ENCODE results near the gene ZBTB20.

Gene ZBTB20

DNA sequence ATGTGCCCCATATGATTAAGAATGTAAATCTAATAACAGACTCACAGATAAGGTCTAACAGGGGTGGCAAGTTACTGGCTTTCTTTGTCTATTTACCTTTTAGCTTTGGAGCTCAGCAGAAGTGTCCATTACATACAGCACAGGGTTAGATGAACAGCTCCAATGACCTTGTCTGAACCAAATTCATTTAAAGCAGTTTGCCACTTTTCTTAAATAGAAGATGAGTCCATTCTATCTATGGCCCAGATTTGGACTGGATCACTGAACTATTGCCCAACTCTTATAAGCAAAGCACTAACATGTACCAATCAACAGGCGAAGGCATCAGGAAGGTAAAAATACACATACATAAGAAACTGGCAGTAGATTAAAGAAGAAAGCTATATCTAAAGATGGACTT is 638.9 kb downstream of the ZBTB20 start:
- TF ChIP-seq, protein P1, sequence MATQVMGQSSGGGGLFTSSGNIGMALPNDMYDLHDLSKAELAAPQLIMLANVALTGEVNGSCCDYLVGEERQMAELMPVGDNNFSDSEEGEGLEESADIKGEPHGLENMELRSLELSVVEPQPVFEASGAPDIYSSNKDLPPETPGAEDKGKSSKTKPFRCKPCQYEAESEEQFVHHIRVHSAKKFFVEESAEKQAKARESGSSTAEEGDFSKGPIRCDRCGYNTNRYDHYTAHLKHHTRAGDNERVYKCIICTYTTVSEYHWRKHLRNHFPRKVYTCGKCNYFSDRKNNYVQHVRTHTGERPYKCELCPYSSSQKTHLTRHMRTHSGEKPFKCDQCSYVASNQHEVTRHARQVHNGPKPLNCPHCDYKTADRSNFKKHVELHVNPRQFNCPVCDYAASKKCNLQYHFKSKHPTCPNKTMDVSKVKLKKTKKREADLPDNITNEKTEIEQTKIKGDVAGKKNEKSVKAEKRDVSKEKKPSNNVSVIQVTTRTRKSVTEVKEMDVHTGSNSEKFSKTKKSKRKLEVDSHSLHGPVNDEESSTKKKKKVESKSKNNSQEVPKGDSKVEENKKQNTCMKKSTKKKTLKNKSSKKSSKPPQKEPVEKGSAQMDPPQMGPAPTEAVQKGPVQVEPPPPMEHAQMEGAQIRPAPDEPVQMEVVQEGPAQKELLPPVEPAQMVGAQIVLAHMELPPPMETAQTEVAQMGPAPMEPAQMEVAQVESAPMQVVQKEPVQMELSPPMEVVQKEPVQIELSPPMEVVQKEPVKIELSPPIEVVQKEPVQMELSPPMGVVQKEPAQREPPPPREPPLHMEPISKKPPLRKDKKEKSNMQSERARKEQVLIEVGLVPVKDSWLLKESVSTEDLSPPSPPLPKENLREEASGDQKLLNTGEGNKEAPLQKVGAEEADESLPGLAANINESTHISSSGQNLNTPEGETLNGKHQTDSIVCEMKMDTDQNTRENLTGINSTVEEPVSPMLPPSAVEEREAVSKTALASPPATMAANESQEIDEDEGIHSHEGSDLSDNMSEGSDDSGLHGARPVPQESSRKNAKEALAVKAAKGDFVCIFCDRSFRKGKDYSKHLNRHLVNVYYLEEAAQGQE (IDR thresholded peaks at IDR 0.05; ENCODE audit: insufficient read depth in 1 of 2, low read depth in 2 of 2, low read length in 2 of 2): no peak
- no peak for TF ChIP-seq POLR2AphosphoS5 (IDR thresholded peaks at IDR 0.05; ENCODE audit: low read depth, low read length)
- TF ChIP-seq FOXP2 (optimal IDR thresholded peaks at IDR 0.05; ENCODE audit: borderline replicate concordance, extremely low read depth, extremely low read length, insufficient read depth): no peak
- TF ChIP-seq SIN3A (IDR thresholded peaks at IDR 0.05; ENCODE audit: borderline replicate concordance, insufficient read depth, low read length): no peak
- TF ChIP-seq TAF1 (IDR thresholded peaks at IDR 0.05; ENCODE audit: borderline replicate concordance, insufficient read depth, low read length): no peak

DNA sequence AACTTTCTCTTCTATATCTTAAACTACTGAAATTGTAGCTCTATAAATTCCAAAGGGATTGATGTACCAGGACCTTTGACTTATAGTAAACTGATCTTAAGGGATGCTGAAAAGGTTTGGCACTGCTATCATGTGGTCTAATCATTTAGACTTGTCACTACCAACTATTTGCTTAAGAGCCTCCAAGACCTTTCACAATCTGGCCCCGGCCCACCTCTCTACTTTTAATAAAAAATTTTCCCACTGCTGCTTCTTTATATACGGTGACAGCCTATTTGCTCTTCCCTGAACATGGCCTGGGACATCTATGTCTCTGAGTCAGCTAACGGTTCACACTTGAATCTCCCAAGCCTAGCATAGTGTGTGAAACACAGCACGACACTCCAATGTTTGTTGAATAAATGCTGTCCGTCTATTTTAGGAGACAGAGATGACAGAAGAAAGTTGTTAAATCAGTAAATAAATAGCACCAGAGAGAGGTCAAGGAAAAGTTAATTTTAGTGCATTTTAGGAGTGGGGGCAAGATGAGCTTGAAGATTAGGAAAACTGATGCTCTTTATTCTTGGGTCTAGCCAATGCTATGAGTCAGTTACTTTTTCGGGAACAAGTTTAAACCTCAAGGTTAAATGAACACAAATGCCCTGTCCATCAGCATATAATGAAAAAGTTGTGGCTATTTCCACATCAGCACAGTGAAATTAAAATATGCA is 640.3 kb downstream of the ZBTB20 start:
- TF ChIP-seq POLR2AphosphoS5 (IDR thresholded peaks at IDR 0.05; ENCODE audit: low read depth, low read length) (no peak), SIN3A (IDR thresholded peaks at IDR 0.05; ENCODE audit: borderline replicate concordance, insufficient read depth, low read length) (no peak), TAF1 (IDR thresholded peaks at IDR 0.05; ENCODE audit: borderline replicate concordance, insufficient read depth, low read length) (no peak), FOXP2 (optimal IDR thresholded peaks at IDR 0.05; ENCODE audit: borderline replicate concordance, extremely low read depth, extremely low read length, insufficient read depth) (no peak)
- TF ChIP-seq, protein P1 (IDR thresholded peaks at IDR 0.05; ENCODE audit: insufficient read depth in 1 of 2, low read depth in 2 of 2, low read length in 2 of 2): no peak

DNA sequence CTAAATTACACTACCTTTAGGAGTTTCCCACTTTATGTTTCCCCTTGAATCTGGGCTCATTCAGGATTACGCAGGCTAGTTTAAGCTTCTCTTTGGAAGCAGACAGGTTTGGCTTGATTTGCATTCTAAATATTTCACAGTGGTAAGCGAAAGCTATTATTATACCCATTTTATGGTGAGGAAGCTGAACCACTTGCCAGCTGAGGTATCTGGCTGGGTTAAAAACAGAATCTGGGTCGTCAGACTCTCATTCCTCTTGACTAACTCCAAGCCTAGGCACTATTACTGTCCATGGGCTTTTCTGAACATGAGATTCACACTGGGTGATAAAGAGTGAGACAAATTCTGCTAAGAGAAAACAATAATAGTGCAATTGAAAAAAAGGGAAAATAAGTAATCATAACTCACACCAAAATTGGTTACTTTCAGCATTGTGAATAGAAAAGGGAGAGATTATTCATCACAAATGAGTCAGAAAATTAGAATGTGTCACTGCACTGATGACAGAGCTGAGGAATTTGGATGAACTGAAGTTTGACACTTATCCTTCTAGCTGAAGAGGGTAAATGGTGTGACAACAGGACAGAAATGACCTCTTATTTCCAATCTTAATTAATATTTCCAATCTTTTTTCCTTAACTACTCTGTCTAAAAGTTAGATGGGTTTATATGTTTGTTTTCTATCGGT is 642.0 kb downstream of the ZBTB20 start:
- TF ChIP-seq SIN3A (IDR thresholded peaks at IDR 0.05; ENCODE audit: borderline replicate concordance, insufficient read depth, low read length) (no peak), TAF1 (IDR thresholded peaks at IDR 0.05; ENCODE audit: borderline replicate concordance, insufficient read depth, low read length) (no peak), POLR2AphosphoS5 (IDR thresholded peaks at IDR 0.05; ENCODE audit: low read depth, low read length) (no peak), FOXP2 (optimal IDR thresholded peaks at IDR 0.05; ENCODE audit: borderline replicate concordance, extremely low read depth, extremely low read length, insufficient read depth) (no peak)
- TF ChIP-seq, protein P1 (IDR thresholded peaks at IDR 0.05; ENCODE audit: insufficient read depth in 1 of 2, low read depth in 2 of 2, low read length in 2 of 2): no peak

DNA sequence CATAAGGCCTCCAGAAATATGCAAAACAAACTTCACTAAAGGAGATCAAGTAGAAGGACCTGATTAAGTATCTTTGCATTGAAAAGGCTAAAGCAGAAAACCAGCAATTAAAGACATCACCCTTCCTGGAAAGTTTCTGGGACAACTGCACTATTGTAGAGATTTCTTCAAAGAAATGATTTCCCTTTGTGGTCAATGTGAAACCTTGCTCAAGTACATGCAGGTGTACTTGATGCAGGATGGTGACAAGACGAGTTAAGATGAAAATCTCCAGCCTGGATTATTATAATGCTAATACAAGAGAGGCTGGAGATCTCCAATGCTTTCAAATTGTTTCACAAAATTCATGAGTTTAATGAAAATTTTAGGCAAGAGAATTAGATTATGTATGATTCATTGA is 644.9 kb downstream of the ZBTB20 start:
- TF ChIP-seq, protein P1 (IDR thresholded peaks at IDR 0.05; ENCODE audit: insufficient read depth in 1 of 2, low read depth in 2 of 2, low read length in 2 of 2): no peak
- no peak for TF ChIP-seq SIN3A (IDR thresholded peaks at IDR 0.05; ENCODE audit: borderline replicate concordance, insufficient read depth, low read length)
